ENCODE data around the gene ITIH3. TPM values are rescaled to one million over a fixed set of nuclear protein-coding genes. Genes with fewer than 3 reads are reported as not detected.

Gene ITIH3
- total and polyA plus RNA-seq, 2 of the 4 experiments (the other 2 are of a cell fraction): 0.72 to 0.94 TPM

DNA sequence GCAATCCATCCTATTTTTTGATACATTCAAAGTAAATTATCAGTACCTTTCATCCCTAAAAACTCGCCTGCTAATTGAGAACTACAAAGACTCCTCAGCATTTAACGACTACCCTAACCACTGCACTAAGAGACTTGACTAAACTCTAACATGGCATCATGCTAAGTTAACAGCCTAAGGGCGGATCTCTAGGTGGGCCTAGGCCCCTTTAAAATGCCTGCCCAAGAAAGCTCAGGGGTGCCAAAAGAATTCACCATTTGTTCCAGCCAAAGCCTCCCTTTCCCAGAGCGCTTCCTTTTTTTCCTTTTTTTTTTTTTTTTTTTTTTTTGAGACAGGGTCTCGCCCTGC is 23.3 kb upstream of the ITIH3 start:
- Histone ChIP-seq H4K20me1 (ENCODE audit: insufficient read depth, low read length) (no peaks in the 10 kb centered on the region), H3K4me2 (ENCODE audit: low read depth, low read length) (peak overlapping the region; percentile 80), H3K27ac (ENCODE audit: insufficient read depth, low read length) (no peak overlapping the region), H3K4ac (ENCODE audit: low read depth, low read length) (peak overlapping the region; percentile 86; the same call in 1 of the 2 replicates), H3K4me3 (ENCODE audit: insufficient read depth, low read depth, low read length) (peak overlapping the region; percentile 71), H2BK5ac (ENCODE audit: low read depth, low read length, poor library complexity, severe bottlenecking) (no peak overlapping the region), H3K9me3 (ENCODE audit: control insufficient read depth, insufficient read depth, low read length) (no peaks in the 10 kb centered on the region), H2BK15ac (ENCODE audit: low read depth, low read length) (no peak overlapping the region), H3K27me3 (ENCODE audit: control insufficient read depth, insufficient read depth, low read length) (peaks cover 4% of the 10 kb centered on the region; the same call in 1 of the 2 replicates), H2AFZ (replicated peaks; ENCODE audit: low read length, poor library complexity) (peak overlapping the region; percentile 96), H3K9ac (ENCODE audit: low read depth, low read length) (peak overlapping the region; percentile 97), H4K8ac (ENCODE audit: low read depth in 2 of 2, low read length in 2 of 2) (peak overlapping the region; percentile 97 to 100), H3K36me3 (ENCODE audit: control insufficient read depth, insufficient read depth, low read length) (peaks cover 4% of the 10 kb centered on the region), H3K4me1 (ENCODE audit: control insufficient read depth, insufficient read depth, low read length) (no peaks in the 10 kb centered on the region), H4K91ac (ENCODE audit: insufficient read depth, low read depth, low read length) (0 out of 2 replicates have a peak overlapping the region, but pooled peaks have one; percentile 10), H3K79me1 (ENCODE audit: low read depth in 1 of 2, low read length in 2 of 2) (peaks cover 13 to 23% of the 10 kb centered on the region in 2 experiments), H3K14ac (replicated peaks; ENCODE audit: low read depth, low read length) (peak overlapping the region; percentile 95), H2AK5ac (ENCODE audit: low read depth, low read length) (no peak overlapping the region), H4K5ac (ENCODE audit: low read depth, low read length) (peak overlapping the region; percentile 90), H2BK20ac (ENCODE audit: low read depth, low read length) (no peak overlapping the region), H3K18ac (ENCODE audit: low read depth, low read length) (no peak overlapping the region; the same call in 1 of the 2 replicates), H3K56ac (ENCODE audit: extremely low read depth, insufficient read depth, low read length) (peak overlapping the region; percentile 92), H3K9me1 (ENCODE audit: insufficient read depth, low read length) (peaks cover 4% of the 10 kb centered on the region), H3K23ac (ENCODE audit: low read depth, low read length) (peak overlapping the region; percentile 91; the same call in 1 of the 2 replicates), H2AK9ac (replicated peaks; ENCODE audit: low read depth, low read length, poor library complexity) (peak overlapping the region; percentile 83), H2BK120ac (ENCODE audit: low read depth, low read length) (no peak overlapping the region)
- POLR2A ChIA-PET (ENCODE audit: unreplicated experiment): no interaction called here
- in situ Hi-C loops (cut with MboI; ENCODE audit: low sequenced_read_pairs): no loop called here
- ATAC-seq (ENCODE audit: low read depth): peak; percentile 5; the same call in 1 of the 2 replicates
- 58% methylated on average over 2 of the region's 5 CpGs; no CpG with 5 or more reads in 1 of the 2 experiments for WGBS, 2 experiments (ENCODE audit: extremely low coverage in 2 of 2, insufficient read length in 1 of 2)
- intact Hi-C loops (cut with micrococcal nuclease): loop anchor here (2.0 kb wide), 1 partner anchor 163 kb away; no protein-coding TSS in a partner anchor
- no TSS peak for BruUV-seq (replicated peaks)
- dilution Hi-C loops (cut with HindIII; ENCODE audit: low sequenced_read_pairs, unreplicated experiment): no loop called here
- no peak for DNase-seq
- no peak for TF ChIP-seq MAZ (IDR thresholded peaks at IDR 0.05; ENCODE audit: borderline replicate concordance, low read depth, low read length)
- CTCF ChIA-PET: interaction anchor here (0.5 to 1.2 kb wide), 2 partner anchors 13 to 443 kb away, joined by 3 to 4 read pairs; no protein-coding TSS in a partner anchor

Data from IMR-90 (cell line).